Endothelial cell of umbilical vein (primary cell): ENCODE results near the gene CLIC6. TPM values are rescaled to one million over a fixed set of nuclear protein-coding genes. Genes with fewer than 3 reads are reported as not detected.

ENCODE experiments used
- BruUV-seq: library from RNA; stranded (reverse); fragments of 400-500 nt; replicated peaks from 2 replicates; lab custom pipeline; 2021; lab: Mats Ljungman, UMichigan
- CTCF ChIA-PET: fragments of 300-600, 350-600 bp; sonication (Branson Sonifier 250); formaldehyde crosslinking; loops from one replicate; lab custom pipeline; 2021; ENCODE audit warnings: antibody characterized with exemption, inconsistent platforms; lab: Charles Lee
- POLR2A ChIA-PET: fragments of 300-600, 350-600 bp; sonication (Branson Sonifier 250); formaldehyde crosslinking; loops from one replicate; lab custom pipeline; 2021; ENCODE audit warnings: antibody characterized with exemption, inconsistent platforms; lab: Charles Lee
- DNase-seq: peaks from one replicate; pipeline ENCODE4 v3.0.0-alpha.2; 2011; ENCODE audit warnings: low read depth, low spot score
- FAIRE-seq: peaks from 2 replicates; lab custom pipeline; 2011; peaks lifted over from hg19 to GRCh38; lab: Jason Lieb, UNC
- H2AFZ ChIP-seq: 2 replicates; pipeline ENCODE4 v1.6.0; 2012; ENCODE audit warnings: low read depth, low read length, control low read depth, inconsistent platforms
- H3K27ac ChIP-seq: 2 replicates; pipeline ENCODE4 v1.5.1; 2011; ENCODE audit warnings: low read depth, mild to moderate bottlenecking, control low read depth, low read length, moderate library complexity; ENCODE audit not compliant: insufficient read depth
- H3K27me3 ChIP-seq, 2 experiments: 2 replicates each; pipeline versions ENCODE4 v1.6.0 to v1.6.1; 2011; ENCODE audit warnings: low read length in 2 of 2, mixed read lengths in 1 of 2; ENCODE audit not compliant: control insufficient read depth in 2 of 2, insufficient read depth in 2 of 2
- H3K36me3 ChIP-seq, 2 experiments: 2 replicates in 1 of 2; 3 replicates in 1 of 2; pipeline ENCODE4 v1.5.1; 2011; ENCODE audit warnings: low read length in 2 of 2, mild to moderate bottlenecking in 1 of 2, moderate library complexity in 1 of 2; ENCODE audit not compliant: control insufficient read depth in 2 of 2, insufficient read depth in 2 of 2; ENCODE audit errors: extremely low read depth in 1 of 2
- H3K4me1 ChIP-seq: 3 replicates; pipeline ENCODE4 v1.5.1; 2011; ENCODE audit warnings: mild to moderate bottlenecking, low read length; ENCODE audit not compliant: control insufficient read depth, insufficient read depth; ENCODE audit errors: extremely low read depth
- H3K4me2 ChIP-seq: 2 replicates; pipeline ENCODE4 v1.6.1; 2011; ENCODE audit warnings: low read length, control low read depth, mixed read lengths; ENCODE audit not compliant: insufficient read depth
- H3K4me3 ChIP-seq, 3 experiments: fragments of 200-600 bp in 1 of 3; sonication (generic), shearing (Covaris generic) in 1 of 3; replicated peaks in 1 of 3; 2 replicates each; pipeline ENCODE4 v1.5.1; 2011 to 2016; ENCODE audit warnings: control low read depth in 3 of 3, low read length in 3 of 3, mild to moderate bottlenecking in 2 of 3, inconsistent platforms in 1 of 3, low read depth in 1 of 3, moderate library complexity in 1 of 3; ENCODE audit not compliant: insufficient read depth in 1 of 3
- H3K79me2 ChIP-seq: 2 replicates; pipeline ENCODE4 v1.6.0; 2012; ENCODE audit warnings: low read length, inconsistent platforms; ENCODE audit not compliant: control insufficient read depth, insufficient read depth
- H3K9ac ChIP-seq: replicated peaks from 2 replicates; pipeline ENCODE3; 2011; ENCODE audit warnings: low read length, control low read depth; ENCODE audit not compliant: insufficient read depth; ENCODE audit errors: extremely low read depth
- H3K9me1 ChIP-seq: replicated peaks from 3 replicates; pipeline ENCODE4 v1.6.0; 2011; ENCODE audit warnings: mild to moderate bottlenecking, low read length; ENCODE audit not compliant: control insufficient read depth, insufficient read depth; ENCODE audit errors: extremely low read depth
- H3K9me3 ChIP-seq: replicated peaks from 2 replicates; pipeline ENCODE4 v1.5.1; 2012; ENCODE audit warnings: low read length, inconsistent platforms; ENCODE audit not compliant: control insufficient read depth, insufficient read depth
- H4K20me1 ChIP-seq: replicated peaks from 2 replicates; pipeline ENCODE3; 2011; ENCODE audit warnings: mild to moderate bottlenecking, low read length; ENCODE audit not compliant: control insufficient read depth, insufficient read depth; ENCODE audit errors: extremely low read depth
- CTCF ChIP-seq, 2 donors: IDR thresholded peaks; 1 replicate in 1 of 2; 2 replicates in 1 of 2; pipeline ENCODE4 v1.5.1; 2011; ENCODE audit warnings: low read length in 2 of 2, mild to moderate bottlenecking in 2 of 2, moderate library complexity in 2 of 2, control low read depth in 1 of 2, inconsistent platforms in 1 of 2, low read depth in 1 of 2; ENCODE audit not compliant: insufficient read depth in 1 of 2; ENCODE audit errors: extremely low read depth in 1 of 2
- EZH2 ChIP-seq: IDR thresholded peaks from 2 replicates; pipeline ENCODE4 v1.6.1; 2012; ENCODE audit warnings: borderline replicate concordance, low read depth, mild to moderate bottlenecking, moderate library complexity, low read length, inconsistent platforms; ENCODE audit not compliant: severe bottlenecking
- FOS ChIP-seq: IDR thresholded peaks from 2 replicates; pipeline ENCODE4 v1.6.1; 2011; ENCODE audit warnings: mild to moderate bottlenecking, low read length, moderate library complexity, borderline replicate concordance; ENCODE audit not compliant: insufficient read depth
- GATA2 ChIP-seq: IDR thresholded peaks from 2 replicates; pipeline ENCODE4 v1.7.0; 2011; ENCODE audit warnings: low read depth, mild to moderate bottlenecking, moderate library complexity, mixed read lengths, low read length; ENCODE audit not compliant: insufficient read length, insufficient read depth
- JUN ChIP-seq: IDR thresholded peaks from 2 replicates; pipeline ENCODE4 v1.6.1; 2011; ENCODE audit warnings: borderline replicate concordance, low read depth; ENCODE audit not compliant: insufficient read length, insufficient read depth
- MAX ChIP-seq: IDR thresholded peaks from 2 replicates; pipeline ENCODE4 v1.6.1; 2011; ENCODE audit not compliant: insufficient read depth, insufficient read length
- MYC ChIP-seq: IDR thresholded peaks from one replicate; pipeline ENCODE4 v1.6.1; 2011; ENCODE audit warnings: mild to moderate bottlenecking, low read depth, low read length
- POLR2A ChIP-seq: IDR thresholded peaks from 2 replicates; pipeline ENCODE4 v1.6.1; 2012; ENCODE audit warnings: low read depth, mild to moderate bottlenecking, control low read depth, low read length
- POLR2AphosphoS5 ChIP-seq: IDR thresholded peaks from 2 replicates; pipeline ENCODE4 v1.6.1; 2012; ENCODE audit warnings: low read depth, mild to moderate bottlenecking, control low read depth, low read length, moderate library complexity; ENCODE audit not compliant: insufficient read depth
- dilution Hi-C: fragments of 300-500 bp; cut with MboI; formaldehyde crosslinking; loops from one replicate; pipeline ENCODE4 v1.15.0; 2019; ENCODE audit warnings: low sequenced_read_pairs; ENCODE audit not compliant: extremely low pct_ligation_motif_present
- intact Hi-C: fragments of 100-400 bp; cut with micrococcal nuclease; formaldehyde crosslinking; loops from one replicate; pipeline ENCODE4 v1.10.0; 2022
- polyA plus RNA-seq, 4 experiments: library from polyadenylated mRNA; depleted of rRNA in 3 of 4; stranded (reverse) in 3 of 4; unstranded in 1 of 4; fragments of >200 nt; gene quantifications; 2 replicates each; pipeline versions ENCODE4 v1.2.1 to v1.2.3, GENCODE V29; 2011 to 2012; ENCODE audit warnings: missing spikeins in 1 of 4
- total RNA-seq: library from RNA; stranded (reverse); gene quantifications from 2 replicates; pipeline ENCODE4 v1.2.3, GENCODE V29; 2021

Gene CLIC6
- total and polyA plus RNA-seq, 2 donors (not counting 3 experiments of a cell fraction or from before 2014, with no cell fraction given), result not detected

GRCh38 chr21:34621434-34622350 is 47.1 kb upstream of the CLIC6 start:
- H3K79me2 ChIP-seq, result no peaks in the 10 kb centered on the region
- dilution Hi-C loops, result no loop called here
- TF ChIP-seq FOS (no peak), MAX (no peak), JUN (no peak), EZH2 (no peak), POLR2AphosphoS5 (no peak), POLR2A (no peak), CTCF (IDR thresholded peaks at IDR 0.05; ENCODE audit: extremely low read depth in 1 of 2, insufficient read depth in 1 of 2, low read depth in 1 of 2, low read length in 2 of 2) (no peak), MYC (no peak), GATA2 (no peak)
- H3K4me2 ChIP-seq, result no peak overlapping the region
- H2AFZ ChIP-seq, result no peak overlapping the region
- H3K27me3 ChIP-seq, result peaks cover 22% of the 10 kb centered on the region in 2 experiments
- intact Hi-C loops, result no loop called here
- CTCF ChIA-PET, result interaction anchor here (1.2 to 1.9 kb wide), 5 partner anchors 9 to 259 kb away, joined by 3 to 8 read pairs (median 5); no protein-coding TSS in a partner anchor
- H3K9me1 ChIP-seq, result no peaks in the 10 kb centered on the region
- DNase-seq (no peak), FAIRE-seq (no peak)
- no peaks in the 10 kb centered on the region for H3K36me3 ChIP-seq
- no peaks in the 10 kb centered on the region for H4K20me1 ChIP-seq
- H3K9me3 ChIP-seq, result no peaks in the 10 kb centered on the region
- no peak overlapping the region for H3K27ac ChIP-seq
- no peak overlapping the region for H3K9ac ChIP-seq
- POLR2A ChIA-PET, result no interaction called here
- H3K4me3 ChIP-seq, result no peak overlapping the region
- no TSS peak for BruUV-seq
- no peaks in the 10 kb centered on the region for H3K4me1 ChIP-seq
